GM19099 (cell line): ENCODE data around the gene PDZK1IP1.

Experiments
- POLR2A ChIP-seq: IDR thresholded peaks from 3 replicates; pipeline ENCODE4 v1.6.1; 2011; ENCODE audit warnings: low read depth; ENCODE audit not compliant: insufficient read length; ENCODE audit errors: extremely low read depth

The PDZK1IP1 gene

GRCh38 chr1:47214549-47214948, 24.7 kb upstream of the PDZK1IP1 start:
- no peak for TF ChIP-seq POLR2A

GRCh38 chr1:47213230-47213963, 23.6 kb upstream of the PDZK1IP1 start:
- no peak for TF ChIP-seq POLR2A

- TF ChIP-seq POLR2A = no peak
These were observed 22.9 kb upstream of the PDZK1IP1 start for GRCh38 chr1:47212636-47213229.

GRCh38 chr1:47211796-47212269, 22.0 kb upstream of the PDZK1IP1 start:
- no peak for TF ChIP-seq POLR2A

- TF ChIP-seq POLR2A = no peak
These were observed 20.8 kb upstream of the PDZK1IP1 start for GRCh38 chr1:47210666-47211065.

GRCh38 chr1:47209725-47210325, 20.0 kb upstream of the PDZK1IP1 start:
- TF ChIP-seq POLR2A = no peak

GRCh38 chr1:47209091-47209490, 19.3 kb upstream of the PDZK1IP1 start:
- TF ChIP-seq POLR2A = no peak

GRCh38 chr1:47208374-47208850, 18.6 kb upstream of the PDZK1IP1 start:
- TF ChIP-seq POLR2A = no peak

GRCh38 chr1:47207803-47208373, 18.1 kb upstream of the PDZK1IP1 start:
- TF ChIP-seq POLR2A = no peak

GRCh38 chr1:47205918-47206317, 16.1 kb upstream of the PDZK1IP1 start:
- no peak for TF ChIP-seq POLR2A

- no peak for TF ChIP-seq POLR2A
These were observed 11.3 kb upstream of the PDZK1IP1 start for GRCh38 chr1:47201179-47201578.

- TF ChIP-seq POLR2A = no peak
These were observed 8.4 kb upstream of the PDZK1IP1 start for GRCh38 chr1:47198214-47198613.

- TF ChIP-seq POLR2A = no peak
These were observed 6.8 kb upstream of the PDZK1IP1 start for GRCh38 chr1:47196622-47197021.

- TF ChIP-seq POLR2A = no peak
These were observed 4.5 kb upstream of the PDZK1IP1 start for GRCh38 chr1:47194311-47194710.
